ENCODE measurements around the gene VAPA.

Gene VAPA

DNA sequence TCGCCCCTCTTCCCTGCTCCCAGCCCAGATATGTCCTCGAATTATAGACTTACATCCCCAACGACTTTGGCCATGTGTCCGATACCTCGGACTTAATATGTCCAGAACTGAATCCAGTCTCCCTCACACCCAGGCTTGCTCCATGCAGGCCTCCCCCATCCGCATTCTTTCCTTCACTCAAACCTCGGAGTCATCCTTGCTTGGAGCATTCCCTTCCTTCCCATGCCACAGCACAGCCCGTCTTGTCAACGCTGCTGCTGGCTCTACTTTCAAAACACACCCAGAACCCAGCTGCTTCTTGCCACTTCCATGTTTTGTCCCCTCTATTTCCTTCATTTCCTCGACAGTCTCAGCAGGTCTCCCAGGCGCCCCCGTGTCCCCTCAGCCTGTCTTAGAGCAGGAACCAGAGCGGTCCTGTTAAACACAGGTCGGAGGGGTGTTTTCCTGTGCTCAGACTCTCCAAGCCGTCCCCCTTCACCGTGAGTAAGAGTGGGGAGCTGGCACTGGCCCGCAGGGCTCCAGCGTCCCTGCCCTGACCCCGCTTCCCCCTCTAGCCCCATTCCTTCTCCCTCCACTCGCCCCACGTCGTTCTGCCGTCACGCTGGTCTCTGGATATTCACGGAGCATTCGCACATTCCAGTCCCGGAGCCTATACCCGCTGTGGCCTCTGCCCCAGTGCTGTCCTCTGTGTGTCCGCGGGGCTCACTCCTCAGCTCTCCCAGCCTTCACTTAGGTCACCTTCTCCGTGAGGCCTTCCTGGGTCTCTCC is 54.4 kb downstream of the VAPA start:
- DNase-seq (ENCODE audit: low spot score): no peak
- peak; percentile 13 for FAIRE-seq

DNA sequence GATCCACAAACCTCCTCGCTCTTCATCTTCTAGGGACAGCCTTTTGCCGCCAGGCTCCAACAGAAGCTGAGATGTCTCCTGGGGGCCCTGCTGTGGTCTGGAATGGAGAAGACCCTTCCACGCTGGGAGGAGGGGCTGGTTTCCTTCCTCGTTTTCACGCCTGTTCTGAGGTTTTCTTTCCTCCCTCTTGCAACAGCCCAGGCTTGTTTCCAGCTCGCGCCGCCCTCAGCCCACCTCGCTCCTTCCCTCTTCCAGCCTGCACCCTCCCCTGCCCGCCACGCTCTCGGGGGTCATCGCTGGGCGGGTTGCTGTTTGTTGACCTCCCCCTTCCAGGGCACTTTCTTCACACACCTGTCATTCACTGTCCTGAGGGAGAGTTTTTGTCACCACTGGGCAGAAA is 55.4 kb downstream of the VAPA start:
- no peak for FAIRE-seq

DNA sequence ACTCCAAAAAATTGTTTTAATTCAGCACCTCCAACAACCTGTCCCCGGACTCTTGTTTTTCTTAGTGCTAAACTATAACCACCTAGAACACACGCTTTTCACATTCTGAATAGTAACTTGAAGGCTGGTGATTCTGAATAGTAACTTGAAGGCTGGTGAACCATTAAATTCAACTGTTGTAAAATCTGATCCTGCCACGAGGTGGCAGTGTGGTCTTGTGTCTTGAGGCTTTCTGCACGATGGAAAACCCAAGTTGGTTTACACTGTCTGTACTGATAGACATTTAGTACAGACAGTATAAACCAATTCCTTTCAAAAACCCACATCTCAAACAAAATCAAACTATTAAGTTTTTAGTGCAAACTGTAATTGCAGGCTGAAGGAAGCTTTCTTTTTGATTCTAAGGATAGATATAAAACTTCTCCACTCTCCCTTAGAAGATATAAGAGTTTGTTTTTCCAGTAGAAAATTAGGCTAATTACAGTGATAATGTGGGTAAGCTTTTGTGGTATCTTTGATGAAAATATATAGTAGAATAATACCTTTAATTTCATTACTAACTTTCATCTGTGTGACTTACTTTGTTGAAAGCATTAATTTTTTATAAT is 57.6 kb downstream of the VAPA start:
- DNase-seq (ENCODE audit: low spot score) (peak; percentile 75), FAIRE-seq (peak; percentile 95)

More for the DNA sequence above, 55.4 kb downstream of the VAPA start:
- DNase-seq (ENCODE audit: low spot score): no peak

DNA sequence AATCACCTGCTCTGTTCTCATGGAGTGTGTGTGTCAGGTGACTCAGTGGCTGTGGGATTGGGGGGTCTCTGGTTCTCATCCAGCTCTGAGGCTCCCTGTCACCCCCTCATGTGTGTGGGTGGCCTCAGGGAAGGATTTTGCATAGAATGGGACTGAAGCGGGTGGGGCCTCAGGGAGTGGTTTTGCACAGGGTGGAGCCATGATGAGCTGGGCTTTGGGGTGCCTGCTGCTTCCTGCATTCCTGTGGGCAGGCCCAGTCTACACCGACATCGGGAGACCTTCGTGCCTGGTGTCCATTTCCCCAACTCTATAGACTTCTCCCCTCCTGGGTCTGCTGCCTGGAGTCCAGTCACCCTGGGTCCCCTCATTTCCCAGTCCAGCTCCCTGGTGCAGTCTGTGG is 59.7 kb downstream of the VAPA start:
- FAIRE-seq: no peak

DNA sequence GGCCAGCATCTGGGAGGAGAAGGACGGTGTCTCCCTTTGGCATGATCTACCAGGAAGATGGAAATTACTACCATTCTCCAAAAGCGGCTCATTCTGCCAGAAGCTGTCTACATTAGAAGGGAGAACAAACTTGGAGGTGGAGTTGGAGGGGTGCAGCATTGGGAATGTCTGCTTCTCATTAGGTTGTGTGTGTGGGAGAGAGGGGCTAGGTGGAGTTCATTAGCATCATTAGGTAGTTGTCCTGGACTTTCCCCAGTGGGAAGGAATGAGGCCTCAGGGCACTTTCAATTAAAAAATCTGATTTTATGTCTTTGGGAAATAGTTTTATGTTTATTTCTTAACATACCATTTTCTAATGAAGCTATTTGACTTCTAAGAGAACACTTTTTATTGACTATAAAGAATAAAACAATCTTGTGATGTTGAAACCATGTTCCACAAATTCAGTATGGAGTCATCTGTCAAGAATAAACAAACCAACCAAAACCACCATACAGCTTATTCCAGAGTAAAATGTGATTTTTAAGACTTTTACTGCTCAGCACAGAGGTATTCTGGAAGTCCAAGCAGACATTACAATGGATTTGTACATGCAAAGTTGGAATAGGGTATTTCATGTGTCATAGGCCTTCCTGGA is 60.6 kb downstream of the VAPA start:
- FAIRE-seq (no peak), DNase-seq (ENCODE audit: low spot score) (no peak)

More for the DNA sequence above, 59.7 kb downstream of the VAPA start:
- DNase-seq (ENCODE audit: low spot score): no peak

DNA sequence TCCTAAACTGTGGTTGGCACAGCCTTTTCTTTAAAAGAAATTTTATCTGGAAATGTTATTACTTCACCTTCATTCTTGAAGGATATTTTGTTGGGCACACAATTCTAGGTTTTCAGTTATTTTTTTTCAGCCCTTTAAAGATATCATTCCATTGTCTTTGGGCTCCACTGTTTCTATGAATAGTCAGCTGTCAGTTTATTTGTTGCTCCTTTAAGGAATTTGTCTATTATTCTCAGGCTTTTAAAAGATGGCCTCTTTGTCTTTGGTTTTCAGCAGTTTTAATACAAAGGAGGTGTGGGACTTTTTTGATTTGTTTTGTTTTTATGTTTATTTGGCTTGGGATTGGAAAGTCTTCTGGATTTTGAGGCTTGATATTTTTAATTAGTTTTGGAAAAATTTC is 61.8 kb downstream of the VAPA start:
- FAIRE-seq: no peak

DNA sequence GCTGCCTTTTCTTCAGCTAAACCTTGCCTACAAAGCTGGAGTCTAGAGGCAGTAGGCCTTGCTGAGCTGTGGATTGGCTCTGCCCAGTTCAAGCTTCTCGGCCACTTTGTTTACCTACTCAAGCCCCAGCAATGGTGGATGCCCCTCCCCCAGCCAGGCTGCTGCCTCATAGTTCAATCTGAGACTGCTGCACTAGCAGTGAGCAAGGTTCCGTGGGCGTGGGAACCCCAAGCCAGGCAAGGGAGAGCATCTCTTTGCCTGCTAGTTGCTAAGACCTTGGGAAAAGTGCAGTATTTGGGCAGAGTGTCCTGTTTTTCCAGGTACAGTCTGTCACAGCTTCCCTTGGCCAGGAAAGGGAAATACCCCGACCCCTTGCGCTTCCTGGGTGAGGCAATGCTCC is 68.9 kb downstream of the VAPA start:
- FAIRE-seq: no peak
- no peak for DNase-seq (ENCODE audit: low spot score)

More for the DNA sequence above, 61.8 kb downstream of the VAPA start:
- DNase-seq (ENCODE audit: low spot score): no peak

DNA sequence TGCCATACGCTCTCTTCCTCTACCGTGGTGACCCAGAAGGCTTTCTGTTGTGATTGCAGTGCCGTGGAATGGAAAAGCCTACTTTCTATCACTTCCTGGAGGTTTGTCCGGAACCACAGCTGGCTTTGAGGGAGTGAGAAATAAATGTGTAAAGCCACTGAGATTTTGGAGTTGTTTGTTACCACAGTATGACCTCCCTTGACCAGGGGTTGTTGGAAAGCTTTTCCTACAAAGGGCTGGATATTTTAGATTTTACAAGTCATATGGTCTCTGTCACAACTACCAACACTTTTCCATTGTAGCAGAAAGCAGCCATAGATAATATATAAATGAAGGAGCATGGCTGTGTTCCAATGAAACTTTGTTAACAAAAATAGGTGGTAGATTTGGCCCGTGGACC is 70.3 kb downstream of the VAPA start:
- DNase-seq (ENCODE audit: low spot score): no peak
- no peak for FAIRE-seq

DNA sequence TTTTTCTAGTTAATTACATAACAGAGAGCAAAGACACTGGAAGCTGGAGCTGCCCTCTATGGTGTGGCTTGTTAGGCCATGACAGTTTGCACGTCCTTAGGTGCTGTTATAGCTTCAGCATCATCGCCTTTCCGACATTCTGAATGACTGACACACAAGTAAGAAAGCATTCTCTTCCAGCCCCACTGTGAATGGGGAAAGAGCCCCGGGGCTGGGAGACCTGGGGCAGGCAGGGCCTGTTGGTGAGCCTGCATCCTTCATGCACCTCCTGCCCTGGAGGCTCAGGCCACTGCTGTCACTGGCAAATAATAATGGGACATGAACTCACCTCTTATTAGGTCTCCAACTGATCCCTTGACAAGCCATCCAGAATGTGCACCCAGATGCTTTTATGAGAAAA is 71.8 kb downstream of the VAPA start:
- no peak for DNase-seq (ENCODE audit: low spot score)

DNA sequence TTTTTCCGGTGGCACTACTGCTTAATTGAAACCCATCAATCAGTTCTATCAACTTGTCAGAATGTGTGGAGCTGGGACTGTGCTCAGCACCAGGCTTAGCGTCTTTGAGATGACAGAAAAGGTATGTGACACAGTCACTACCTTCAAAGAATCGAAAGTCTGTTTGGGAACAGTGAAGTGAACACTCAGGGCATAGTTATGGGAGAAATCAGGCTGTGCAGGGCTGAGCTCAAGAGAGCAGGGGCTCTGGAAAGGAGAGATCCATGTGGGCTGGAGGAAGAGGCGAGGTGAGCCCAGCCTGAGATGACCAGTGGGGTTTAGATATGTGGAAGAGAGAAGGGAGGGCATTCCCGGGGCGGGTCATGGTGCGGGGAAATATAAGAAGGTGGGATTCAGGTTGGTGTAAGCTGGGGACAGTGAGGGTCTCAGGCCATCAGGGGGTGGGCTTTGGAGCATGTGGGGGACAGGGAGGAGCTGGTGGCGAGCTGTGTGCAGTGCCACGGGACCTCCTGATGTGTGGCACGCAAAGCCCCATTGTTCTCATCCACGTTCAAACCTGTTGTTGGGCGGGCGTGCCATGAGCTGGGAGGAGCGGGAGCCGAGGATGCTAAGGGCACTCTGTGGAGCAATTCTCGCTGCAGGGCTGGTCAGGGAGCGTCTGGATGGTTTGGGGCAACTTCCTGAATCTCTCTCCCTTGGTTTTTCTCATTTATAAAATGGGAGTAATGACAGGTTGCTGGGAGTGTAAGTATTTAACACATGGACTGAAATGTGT is 72.5 kb downstream of the VAPA start:
- DNase-seq (ENCODE audit: low spot score) (no peak), FAIRE-seq (no peak)

More for the DNA sequence above, 71.8 kb downstream of the VAPA start:
- no peak for FAIRE-seq

DNA sequence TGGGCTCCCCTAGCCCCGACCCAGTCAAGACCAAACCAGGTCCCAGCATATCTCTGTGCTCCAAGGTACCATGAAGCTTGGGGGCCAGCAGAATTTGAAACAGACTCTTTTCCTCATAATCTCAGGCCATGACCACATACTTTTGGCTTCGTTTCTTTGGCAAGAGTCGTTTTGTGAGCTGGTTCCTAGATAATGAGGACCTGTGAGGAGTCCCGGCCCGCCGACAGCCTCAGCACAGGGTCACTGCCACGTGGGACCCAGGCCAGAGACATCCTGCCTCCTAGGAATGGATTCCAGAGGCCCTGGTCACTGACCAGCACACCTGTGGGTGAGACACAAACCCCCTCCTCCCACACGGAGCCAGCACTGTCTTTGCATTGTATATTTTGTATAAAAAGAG is 73.5 kb downstream of the VAPA start:
- FAIRE-seq: no peak

DNA sequence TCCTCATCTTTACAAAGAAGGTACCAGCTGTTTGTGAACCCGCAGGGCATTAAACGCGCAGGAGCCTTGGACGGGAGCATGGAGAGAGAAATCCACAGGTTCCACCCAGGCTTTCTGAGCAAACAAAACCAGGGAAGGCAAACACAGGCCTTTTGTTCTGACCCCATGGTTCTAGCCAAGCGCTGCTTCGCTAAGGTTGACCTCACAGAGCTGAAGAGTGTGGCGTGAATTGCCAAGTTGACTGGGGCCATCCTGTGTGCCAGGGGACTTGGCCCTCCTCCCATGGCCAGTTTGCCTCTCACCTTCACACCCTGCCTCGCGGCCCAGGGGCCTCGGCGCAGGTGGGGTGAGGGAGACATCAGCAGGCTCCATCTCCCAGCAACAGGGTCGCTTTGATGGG is 74.1 kb downstream of the VAPA start:
- FAIRE-seq: peak; percentile 58
- no peak for DNase-seq (ENCODE audit: low spot score)

More for the DNA sequence above, 73.5 kb downstream of the VAPA start:
- no peak for DNase-seq (ENCODE audit: low spot score)

DNA sequence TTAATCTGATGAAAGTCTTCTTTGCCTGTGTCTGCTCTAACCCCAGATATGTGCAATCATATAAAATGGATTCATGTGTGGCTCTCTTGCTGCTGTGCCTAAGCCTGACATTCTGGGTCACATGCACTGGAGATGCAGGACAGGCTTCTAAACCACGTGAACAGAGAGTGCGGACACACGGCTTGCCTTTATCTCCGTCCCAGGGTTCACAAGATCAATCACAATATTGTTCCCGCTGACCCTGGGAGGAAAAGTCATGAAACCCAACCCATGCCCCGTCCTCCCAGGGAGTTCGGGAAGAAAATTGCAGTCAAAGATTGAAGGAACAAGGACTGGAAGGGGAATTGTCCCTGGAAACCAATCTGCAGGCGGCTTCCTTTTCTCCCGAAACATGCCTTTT is 74.8 kb downstream of the VAPA start:
- FAIRE-seq (no peak), DNase-seq (ENCODE audit: low spot score) (no peak)

DNA sequence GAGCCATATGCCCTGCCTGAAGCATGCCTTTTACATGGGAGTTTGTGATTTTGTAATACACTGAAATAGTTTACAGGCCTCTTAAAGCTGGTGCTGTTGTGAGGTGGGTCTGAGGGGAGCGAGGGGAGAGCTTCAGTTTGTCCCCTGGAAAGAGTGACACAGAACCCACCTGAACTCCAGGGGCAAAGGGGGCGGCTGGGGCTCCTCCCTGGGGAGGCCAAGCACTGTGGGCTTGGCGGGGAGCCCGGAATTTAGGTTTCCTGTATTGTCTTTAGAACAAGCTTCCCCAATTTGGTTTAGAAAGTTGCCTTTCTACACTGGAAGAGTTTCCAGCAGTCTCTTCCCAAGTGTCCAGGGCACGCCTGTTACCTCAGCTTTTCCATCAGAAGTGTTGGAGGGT is 75.7 kb downstream of the VAPA start:
- FAIRE-seq: no peak
- DNase-seq (ENCODE audit: low spot score): no peak

DNA sequence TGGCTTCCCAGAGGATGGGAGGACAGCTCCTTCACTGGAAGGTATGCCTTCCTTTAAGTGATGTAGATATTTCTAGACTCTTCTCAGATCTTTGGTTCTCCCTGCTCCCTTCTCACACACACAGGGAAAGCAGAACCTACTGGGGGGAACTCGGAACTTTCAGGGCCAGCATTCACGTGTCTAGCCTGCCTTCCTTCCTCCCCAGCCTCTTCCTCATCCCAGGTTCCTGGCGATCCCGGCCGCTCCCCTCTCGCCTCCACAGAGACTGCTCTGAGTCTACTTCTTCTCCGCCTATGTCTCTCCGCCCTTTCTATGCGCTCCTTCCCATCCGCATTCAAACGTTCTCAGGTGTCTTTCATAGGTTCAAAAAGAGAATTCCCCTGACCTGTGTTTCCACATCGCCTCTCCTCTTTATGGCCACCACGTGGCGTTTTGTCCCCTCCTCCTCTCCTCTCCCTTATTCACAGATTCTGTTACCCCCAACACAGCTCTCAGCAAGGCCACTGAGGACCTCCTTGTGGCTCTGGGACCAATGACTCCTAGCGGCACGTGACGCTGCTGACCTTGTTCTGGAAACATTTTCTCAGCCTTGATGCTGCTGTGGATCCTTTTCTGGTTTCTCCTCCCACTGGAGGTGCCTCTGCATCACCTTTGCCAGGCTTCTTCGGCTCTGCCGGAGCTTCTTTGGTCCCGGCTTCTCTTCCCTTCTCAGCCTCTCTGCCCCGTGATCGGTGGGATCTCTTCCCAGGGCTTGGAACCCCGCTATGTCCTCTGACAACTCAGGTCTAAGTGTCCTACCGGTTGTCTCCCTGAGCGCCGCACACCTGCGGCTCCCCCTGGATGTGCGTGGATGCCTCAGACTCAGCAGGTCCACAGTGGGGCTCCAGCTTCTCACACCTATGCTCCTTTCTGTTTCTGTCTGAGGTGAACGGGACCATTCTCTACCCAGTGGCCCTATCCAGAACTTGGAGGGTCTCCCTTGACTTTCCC is 77.5 kb downstream of the VAPA start:
- FAIRE-seq: no peak
- DNase-seq (ENCODE audit: low spot score): no peak

DNA sequence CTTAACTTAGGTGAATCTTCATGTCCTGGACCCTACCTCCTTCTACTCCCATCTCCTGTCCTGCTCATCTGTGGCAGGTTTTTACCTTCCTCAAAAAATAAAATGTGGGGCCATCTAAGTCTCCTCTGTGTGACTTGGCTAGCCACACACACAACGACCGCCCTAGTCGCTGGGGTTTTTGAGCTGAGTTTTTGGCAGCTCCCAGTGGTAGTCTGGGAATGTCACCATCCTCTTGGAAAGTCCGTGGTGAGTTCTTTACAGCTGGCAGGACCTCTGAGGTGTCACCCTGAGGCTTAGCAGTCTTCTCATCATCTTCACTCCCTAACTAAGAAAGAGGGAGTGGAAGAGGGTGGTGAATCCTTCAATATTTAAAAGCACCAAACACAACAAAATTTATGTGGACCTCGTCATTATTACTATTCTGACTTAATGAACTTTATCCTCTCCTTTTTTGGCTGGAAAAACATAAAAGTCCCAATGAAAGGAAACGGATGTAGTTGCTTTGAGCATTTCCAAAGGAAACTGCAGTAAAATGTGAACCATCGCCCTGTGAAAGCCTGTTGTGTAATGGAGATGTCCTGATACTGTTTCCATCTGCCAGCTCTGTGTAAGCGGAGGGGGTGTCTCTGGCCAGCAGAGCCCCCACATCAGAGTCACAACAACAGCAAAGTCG is 78.6 kb downstream of the VAPA start:
- DNase-seq (ENCODE audit: low spot score): no peak

DNA sequence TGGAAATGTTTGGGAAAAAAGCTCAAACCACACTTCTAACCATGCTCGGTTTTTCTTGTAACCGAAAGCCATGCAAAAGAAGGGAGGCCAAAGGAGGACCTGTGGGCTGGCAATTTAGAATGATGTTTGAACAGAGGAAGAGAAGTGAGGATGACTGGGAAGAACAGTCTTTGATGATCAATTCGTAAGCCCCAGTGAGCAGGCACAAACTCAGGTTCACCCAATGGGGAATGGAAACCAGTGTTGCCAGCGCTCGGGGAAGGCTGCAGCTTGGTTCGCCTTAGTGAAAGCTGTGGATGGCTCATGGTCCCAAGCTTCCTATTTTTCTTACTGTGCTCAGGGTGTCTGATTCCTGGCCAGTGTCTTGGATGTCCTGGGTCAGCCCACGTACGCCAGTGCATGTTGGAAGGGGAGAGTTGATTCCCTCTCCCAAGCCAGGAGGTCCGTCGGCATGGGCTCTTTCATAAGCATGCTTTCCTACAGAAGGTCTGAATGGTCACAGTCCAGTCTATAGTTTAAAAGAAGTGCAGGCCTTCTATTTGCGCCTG is 79.2 kb downstream of the VAPA start:
- FAIRE-seq: no peak

More for the DNA sequence above, 78.6 kb downstream of the VAPA start:
- FAIRE-seq: no peak

DNA sequence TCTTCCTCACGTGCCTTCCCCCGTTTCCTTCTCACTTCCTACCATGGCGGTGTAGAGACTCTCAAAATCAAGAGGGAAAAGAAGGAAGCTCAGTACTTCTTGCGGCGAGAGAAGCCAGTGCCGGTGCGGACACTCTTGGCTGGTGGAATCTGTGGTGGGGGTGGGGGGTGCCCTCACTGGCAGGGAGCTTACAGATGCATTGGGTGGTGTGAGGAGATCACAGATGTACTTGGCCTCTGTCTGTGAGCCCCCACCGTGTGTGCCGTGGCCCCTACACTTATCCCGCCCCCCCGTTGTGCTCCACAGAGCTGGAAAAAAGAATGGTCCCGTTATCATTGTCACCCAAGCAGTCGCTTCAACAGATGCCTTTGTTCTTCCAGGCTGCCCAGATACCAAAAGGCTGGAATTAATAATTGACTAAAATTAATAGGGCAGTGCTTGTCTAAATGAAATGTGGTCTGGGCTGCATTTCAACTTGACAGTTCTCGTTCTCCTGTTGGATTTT is 79.8 kb downstream of the VAPA start:
- FAIRE-seq (no peak), DNase-seq (ENCODE audit: low spot score) (no peak)

More for the DNA sequence above, 79.2 kb downstream of the VAPA start:
- DNase-seq (ENCODE audit: low spot score): no peak

DNA sequence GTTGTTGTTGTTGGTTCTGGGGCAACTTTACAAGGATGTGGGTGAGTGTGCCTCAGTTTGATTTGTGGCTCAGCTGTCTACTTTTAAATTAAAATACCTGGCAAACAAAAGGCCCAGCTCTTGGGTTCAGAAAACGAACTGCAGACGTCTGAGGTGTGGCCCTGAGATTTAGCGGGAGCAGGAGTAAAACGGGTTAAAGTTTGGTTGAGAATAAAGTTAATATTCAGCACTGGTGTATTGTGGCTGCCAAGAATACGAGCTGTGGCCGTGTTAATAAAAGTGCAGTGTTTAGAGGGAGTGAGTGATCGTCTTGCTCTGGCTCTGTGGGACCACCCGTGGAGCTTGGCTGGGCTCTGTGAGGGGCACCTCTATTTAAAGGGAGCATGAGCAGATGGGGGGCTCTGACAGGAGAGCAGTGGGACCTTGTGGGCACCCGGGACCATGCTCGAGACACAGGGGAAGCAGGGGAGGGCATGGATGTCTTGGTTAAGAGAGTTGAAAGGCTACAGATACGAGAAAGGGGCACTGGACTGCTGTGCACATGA is 80.3 kb downstream of the VAPA start:
- DNase-seq (ENCODE audit: low spot score) (no peak), FAIRE-seq (no peak)

Measured in urothelium cell line (cell line).